Measurements from ENCODE around the gene FKBP2. TPM values are rescaled to one million over a fixed set of nuclear protein-coding genes. Genes with fewer than 3 reads are reported as not detected.

Gene FKBP2
- total and polyA plus RNA-seq, 2 of the 13 experiments (the other 11 are each of a cell fraction or from before 2014, with no cell fraction given) = 30.1 to 53.3 TPM

GRCh38 chr11:64234647-64235379, 6.1 kb upstream of the FKBP2 start (continued):
- TF ChIP-seq PCBP1 (IDR thresholded peaks at IDR 0.05; ENCODE audit: borderline replicate concordance, low read depth, low read length) = no peak
- no peak; the same call in 1 of the 2 replicates for TF ChIP-seq JDP2 (CRISPR knock-in tag; IDR thresholded peaks at IDR 0.05; ENCODE audit: borderline replicate concordance)
- peak; percentile 7; the same call in 1 of the 2 replicates for TF ChIP-seq ZNF768 (CRISPR knock-in tag; IDR thresholded peaks at IDR 0.05)
- TF ChIP-seq ZIK1 (CRISPR knock-in tag; IDR thresholded peaks at IDR 0.05; ENCODE audit: borderline replicate concordance, low read depth) = no peak
- no peak for TF ChIP-seq EZH2 (conservative IDR thresholded peaks at IDR 0.05; ENCODE audit: low read depth, low read length)
- peak; percentile 24; the same call in 1 of the 2 replicates for TF ChIP-seq IRF2 (CRISPR knock-in tag; IDR thresholded peaks at IDR 0.05)
- peak; percentile 54; the same call in 1 of the 2 replicates for TF ChIP-seq ARNTL (CRISPR knock-in tag; IDR thresholded peaks at IDR 0.05)
- no peak for TF ChIP-seq ZNF577 (CRISPR knock-in tag; IDR thresholded peaks at IDR 0.05; ENCODE audit: borderline replicate concordance, low read depth)
- no peak for TF ChIP-seq ZNF546 (CRISPR knock-in tag; conservative IDR thresholded peaks at IDR 0.05)
- TF ChIP-seq SIN3B (IDR thresholded peaks at IDR 0.05; ENCODE audit: low read length) = no peak
- TF ChIP-seq, protein P1, sequence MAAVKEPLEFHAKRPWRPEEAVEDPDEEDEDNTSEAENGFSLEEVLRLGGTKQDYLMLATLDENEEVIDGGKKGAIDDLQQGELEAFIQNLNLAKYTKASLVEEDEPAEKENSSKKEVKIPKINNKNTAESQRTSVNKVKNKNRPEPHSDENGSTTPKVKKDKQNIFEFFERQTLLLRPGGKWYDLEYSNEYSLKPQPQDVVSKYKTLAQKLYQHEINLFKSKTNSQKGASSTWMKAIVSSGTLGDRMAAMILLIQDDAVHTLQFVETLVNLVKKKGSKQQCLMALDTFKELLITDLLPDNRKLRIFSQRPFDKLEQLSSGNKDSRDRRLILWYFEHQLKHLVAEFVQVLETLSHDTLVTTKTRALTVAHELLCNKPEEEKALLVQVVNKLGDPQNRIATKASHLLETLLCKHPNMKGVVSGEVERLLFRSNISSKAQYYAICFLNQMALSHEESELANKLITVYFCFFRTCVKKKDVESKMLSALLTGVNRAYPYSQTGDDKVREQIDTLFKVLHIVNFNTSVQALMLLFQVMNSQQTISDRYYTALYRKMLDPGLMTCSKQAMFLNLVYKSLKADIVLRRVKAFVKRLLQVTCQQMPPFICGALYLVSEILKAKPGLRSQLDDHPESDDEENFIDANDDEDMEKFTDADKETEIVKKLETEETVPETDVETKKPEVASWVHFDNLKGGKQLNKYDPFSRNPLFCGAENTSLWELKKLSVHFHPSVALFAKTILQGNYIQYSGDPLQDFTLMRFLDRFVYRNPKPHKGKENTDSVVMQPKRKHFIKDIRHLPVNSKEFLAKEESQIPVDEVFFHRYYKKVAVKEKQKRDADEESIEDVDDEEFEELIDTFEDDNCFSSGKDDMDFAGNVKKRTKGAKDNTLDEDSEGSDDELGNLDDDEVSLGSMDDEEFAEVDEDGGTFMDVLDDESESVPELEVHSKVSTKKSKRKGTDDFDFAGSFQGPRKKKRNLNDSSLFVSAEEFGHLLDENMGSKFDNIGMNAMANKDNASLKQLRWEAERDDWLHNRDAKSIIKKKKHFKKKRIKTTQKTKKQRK (IDR thresholded peaks at IDR 0.05; ENCODE audit: low read length) = no peak
- TF ChIP-seq SOX5 (CRISPR knock-in tag; IDR thresholded peaks at IDR 0.05; ENCODE audit: borderline replicate concordance) = peak; percentile 17; the same call in 1 of the 2 replicates
- TF ChIP-seq ZNF414 (CRISPR knock-in tag; IDR thresholded peaks at IDR 0.05) = 0 out of 2 replicates have a peak, but pooled peaks have one; percentile 45
- TF ChIP-seq, protein P2, sequence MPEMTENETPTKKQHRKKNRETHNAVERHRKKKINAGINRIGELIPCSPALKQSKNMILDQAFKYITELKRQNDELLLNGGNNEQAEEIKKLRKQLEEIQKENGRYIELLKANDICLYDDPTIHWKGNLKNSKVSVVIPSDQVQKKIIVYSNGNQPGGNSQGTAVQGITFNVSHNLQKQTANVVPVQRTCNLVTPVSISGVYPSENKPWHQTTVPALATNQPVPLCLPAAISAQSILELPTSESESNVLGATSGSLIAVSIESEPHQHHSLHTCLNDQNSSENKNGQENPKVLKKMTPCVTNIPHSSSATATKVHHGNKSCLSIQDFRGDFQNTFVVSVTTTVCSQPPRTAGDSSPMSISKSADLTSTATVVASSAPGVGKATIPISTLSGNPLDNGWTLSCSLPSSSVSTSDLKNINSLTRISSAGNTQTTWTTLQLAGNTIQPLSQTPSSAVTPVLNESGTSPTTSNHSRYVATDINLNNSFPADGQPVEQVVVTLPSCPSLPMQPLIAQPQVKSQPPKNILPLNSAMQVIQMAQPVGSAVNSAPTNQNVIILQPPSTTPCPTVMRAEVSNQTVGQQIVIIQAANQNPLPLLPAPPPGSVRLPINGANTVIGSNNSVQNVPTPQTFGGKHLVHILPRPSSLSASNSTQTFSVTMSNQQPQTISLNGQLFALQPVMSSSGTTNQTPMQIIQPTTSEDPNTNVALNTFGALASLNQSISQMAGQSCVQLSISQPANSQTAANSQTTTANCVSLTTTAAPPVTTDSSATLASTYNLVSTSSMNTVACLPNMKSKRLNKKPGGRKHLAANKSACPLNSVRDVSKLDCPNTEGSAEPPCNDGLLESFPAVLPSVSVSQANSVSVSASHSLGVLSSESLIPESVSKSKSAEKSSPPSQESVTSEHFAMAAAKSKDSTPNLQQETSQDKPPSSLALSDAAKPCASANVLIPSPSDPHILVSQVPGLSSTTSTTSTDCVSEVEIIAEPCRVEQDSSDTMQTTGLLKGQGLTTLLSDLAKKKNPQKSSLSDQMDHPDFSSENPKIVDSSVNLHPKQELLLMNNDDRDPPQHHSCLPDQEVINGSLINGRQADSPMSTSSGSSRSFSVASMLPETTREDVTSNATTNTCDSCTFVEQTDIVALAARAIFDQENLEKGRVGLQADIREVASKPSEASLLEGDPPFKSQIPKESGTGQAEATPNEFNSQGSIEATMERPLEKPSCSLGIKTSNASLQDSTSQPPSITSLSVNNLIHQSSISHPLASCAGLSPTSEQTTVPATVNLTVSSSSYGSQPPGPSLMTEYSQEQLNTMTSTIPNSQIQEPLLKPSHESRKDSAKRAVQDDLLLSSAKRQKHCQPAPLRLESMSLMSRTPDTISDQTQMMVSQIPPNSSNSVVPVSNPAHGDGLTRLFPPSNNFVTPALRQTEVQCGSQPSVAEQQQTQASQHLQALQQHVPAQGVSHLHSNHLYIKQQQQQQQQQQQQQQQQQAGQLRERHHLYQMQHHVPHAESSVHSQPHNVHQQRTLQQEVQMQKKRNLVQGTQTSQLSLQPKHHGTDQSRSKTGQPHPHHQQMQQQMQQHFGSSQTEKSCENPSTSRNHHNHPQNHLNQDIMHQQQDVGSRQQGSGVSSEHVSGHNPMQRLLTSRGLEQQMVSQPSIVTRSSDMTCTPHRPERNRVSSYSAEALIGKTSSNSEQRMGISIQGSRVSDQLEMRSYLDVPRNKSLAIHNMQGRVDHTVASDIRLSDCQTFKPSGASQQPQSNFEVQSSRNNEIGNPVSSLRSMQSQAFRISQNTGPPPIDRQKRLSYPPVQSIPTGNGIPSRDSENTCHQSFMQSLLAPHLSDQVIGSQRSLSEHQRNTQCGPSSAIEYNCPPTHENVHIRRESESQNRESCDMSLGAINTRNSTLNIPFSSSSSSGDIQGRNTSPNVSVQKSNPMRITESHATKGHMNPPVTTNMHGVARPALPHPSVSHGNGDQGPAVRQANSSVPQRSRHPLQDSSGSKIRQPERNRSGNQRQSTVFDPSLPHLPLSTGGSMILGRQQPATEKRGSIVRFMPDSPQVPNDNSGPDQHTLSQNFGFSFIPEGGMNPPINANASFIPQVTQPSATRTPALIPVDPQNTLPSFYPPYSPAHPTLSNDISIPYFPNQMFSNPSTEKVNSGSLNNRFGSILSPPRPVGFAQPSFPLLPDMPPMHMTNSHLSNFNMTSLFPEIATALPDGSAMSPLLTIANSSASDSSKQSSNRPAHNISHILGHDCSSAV (CRISPR knock-in tag; IDR thresholded peaks at IDR 0.05; ENCODE audit: borderline replicate concordance) = no peak
- no peak for TF ChIP-seq ZFP36 (IDR thresholded peaks at IDR 0.05; ENCODE audit: borderline replicate concordance, low read depth, low read length, partially characterized antibody)

Data from HepG2 (cell line).